Smooth muscle cell (in vitro differentiated cells): ENCODE results near the gene DLG2. TPM values are rescaled to one million over a fixed set of nuclear protein-coding genes. Genes with fewer than 3 reads are reported as not detected.

Source experiments
- DNase-seq: peaks from one replicate; lab custom pipeline; 2025; ENCODE audit not compliant: unreplicated experiment; lab: John Stamatoyannopoulos, UW
- H2AFZ ChIP-seq: fragments of 200-600 bp; sonication (generic); 2 replicates; pipeline ENCODE4 v1.6.0; 2016; ENCODE audit warnings: antibody characterized with exemption, low read depth, mild to moderate bottlenecking
- H3F3A ChIP-seq: fragments of 200-600 bp; sonication (generic); 2 replicates; pipeline ENCODE4 v1.6.0; 2017; ENCODE audit warnings: antibody characterized with exemption, low read depth
- H3K27ac ChIP-seq: fragments of 200-600 bp; sonication (generic); 2 replicates; pipeline ENCODE4 v1.5.1; 2016; ENCODE audit warnings: low read depth, mild to moderate bottlenecking
- H3K27me3 ChIP-seq: fragments of 200-600 bp; sonication (generic); 2 replicates; pipeline ENCODE4 v1.6.1; 2016; ENCODE audit warnings: low read depth, mild to moderate bottlenecking
- H3K36me3 ChIP-seq: fragments of 200-600 bp; sonication (generic); 2 replicates; pipeline ENCODE4 v1.5.1; 2016; ENCODE audit warnings: low read depth
- H3K4me1 ChIP-seq: fragments of 200-600 bp; sonication (generic); 2 replicates; pipeline ENCODE4 v1.5.1; 2016; ENCODE audit warnings: low read depth
- H3K4me2 ChIP-seq: fragments of 200-600 bp; sonication (generic); 2 replicates; pipeline ENCODE4 v1.6.0; 2016; ENCODE audit warnings: mild to moderate bottlenecking
- H3K4me3 ChIP-seq: fragments of 200-600 bp; sonication (generic); 2 replicates; pipeline ENCODE4 v1.5.1; 2016; ENCODE audit warnings: mild to moderate bottlenecking
- H3K79me2 ChIP-seq: fragments of 200-600 bp; sonication (generic); 2 replicates; pipeline ENCODE4 v1.6.0; 2016; ENCODE audit warnings: low read depth, mild to moderate bottlenecking
- H3K9ac ChIP-seq: fragments of 200-600 bp; sonication (generic); 2 replicates; pipeline ENCODE4 v1.6.0; 2016; ENCODE audit warnings: low read depth
- H3K9me3 ChIP-seq: fragments of 200-600 bp; sonication (generic); replicated peaks from 2 replicates; pipeline ENCODE4 v1.5.1; 2016; ENCODE audit warnings: low read depth
- H4K20me1 ChIP-seq: fragments of 200-600 bp; sonication (generic); 2 replicates; pipeline ENCODE4 v1.6.0; 2016; ENCODE audit warnings: low read depth
- CTCF ChIP-seq: fragments of 200-600 bp; sonication (generic); IDR thresholded peaks from 2 replicates; pipeline ENCODE4 v1.5.1; 2017; ENCODE audit warnings: borderline replicate concordance, mild to moderate bottlenecking, antibody characterized with exemption; ENCODE audit not compliant: insufficient read depth, poor library complexity, severe bottlenecking
- WGBS: methylation state at CpG from one replicate; pipeline ENCODE4 v1.1.7; 2016; ENCODE audit warnings: low lambda C conversion rate; 5-methylcytosine and 5-hydroxymethylcytosine counted together
- polyA plus RNA-seq: library from polyadenylated mRNA; unstranded; fragments of >200 nt; fragmentation: Nextera tagmentation; extraction: Ambion mirVana; gene quantifications from 2 replicates; pipeline ENCODE4 v1.2.1, GENCODE V29; 2016
- total RNA-seq: library from RNA; depleted of rRNA; stranded (reverse); fragments of >200 nt; gene quantifications from 2 replicates; pipeline ENCODE4 v1.2.3, GENCODE V29; 2014

Gene DLG2
- total and polyA plus RNA-seq, 2 experiments from 2014 or later: 0.74 to 1.1 TPM

GRCh38 chr11:83941050-83941449, 1686.1 kb downstream of the DLG2 start:
- no peak overlapping the region for H3K9ac ChIP-seq
- no peak for DNase-seq

GRCh38 chr11:83938148-83938547, 1689.0 kb downstream of the DLG2 start:
- no peak overlapping the region for H3K4me3 ChIP-seq
- no peaks in the 10 kb centered on the region for H3K36me3 ChIP-seq
- TF ChIP-seq CTCF: no peak
- H3K4me1 ChIP-seq: no peaks in the 10 kb centered on the region
- 67% methylated on average over 1 of the region's 1 CpG for WGBS
- H2AFZ ChIP-seq: no peak overlapping the region
- H3K27me3 ChIP-seq: no peaks in the 10 kb centered on the region
- H3K79me2 ChIP-seq: no peaks in the 10 kb centered on the region
- H3K27ac ChIP-seq: no peak overlapping the region
- no peak for DNase-seq
- peaks cover 4% of the 10 kb centered on the region for H3K9me3 ChIP-seq
- H3K4me2 ChIP-seq: no peak overlapping the region
- H3K9ac ChIP-seq: no peak overlapping the region
- no peaks in the 10 kb centered on the region for H3F3A ChIP-seq
- no peaks in the 10 kb centered on the region for H4K20me1 ChIP-seq

More at GRCh38 chr11:83941050-83941449, 1686.1 kb downstream of the DLG2 start:
- WGBS: 73% methylated on average over 1 of the region's 1 CpG
- Histone ChIP-seq H3K27ac (no peak overlapping the region), H3K4me2 (no peak overlapping the region), H3K4me1 (no peaks in the 10 kb centered on the region), H3K36me3 (no peaks in the 10 kb centered on the region), H2AFZ (no peak overlapping the region), H3K79me2 (no peaks in the 10 kb centered on the region), H3K9me3 (peaks cover 4% of the 10 kb centered on the region), H3F3A (no peaks in the 10 kb centered on the region), H4K20me1 (no peaks in the 10 kb centered on the region), H3K4me3 (no peak overlapping the region), H3K27me3 (no peaks in the 10 kb centered on the region)
- TF ChIP-seq CTCF: no peak

GRCh38 chr11:83933008-83933407, 1694.1 kb downstream of the DLG2 start:
- H3K4me3 ChIP-seq: no peak overlapping the region
- H4K20me1 ChIP-seq: no peaks in the 10 kb centered on the region
- no peaks in the 10 kb centered on the region for H3K9me3 ChIP-seq
- no peak overlapping the region for H2AFZ ChIP-seq
- no peak overlapping the region for H3K4me2 ChIP-seq
- H3K9ac ChIP-seq: no peak overlapping the region
- no peak for DNase-seq
- H3K27me3 ChIP-seq: no peaks in the 10 kb centered on the region
- H3F3A ChIP-seq: no peaks in the 10 kb centered on the region
- TF ChIP-seq CTCF: no peak
- H3K79me2 ChIP-seq: no peaks in the 10 kb centered on the region
- no peak overlapping the region for H3K27ac ChIP-seq
- WGBS: 93% methylated on average over 3 of the region's 3 CpGs
- H3K4me1 ChIP-seq: no peaks in the 10 kb centered on the region
- H3K36me3 ChIP-seq: no peaks in the 10 kb centered on the region

- no peaks in the 10 kb centered on the region for H3K4me1 ChIP-seq
- no peaks in the 10 kb centered on the region for H3F3A ChIP-seq
- H3K9ac ChIP-seq: no peak overlapping the region
- no peaks in the 10 kb centered on the region for H3K9me3 ChIP-seq
- H4K20me1 ChIP-seq: no peaks in the 10 kb centered on the region
- 92% methylated on average over 1 of the region's 1 CpG for whole genome bisulfite sequencing
- H3K27me3 ChIP-seq: no peaks in the 10 kb centered on the region
- H3K79me2 ChIP-seq: no peaks in the 10 kb centered on the region
- H3K4me3 ChIP-seq: no peak overlapping the region
- DNase-seq: no peak
- H2AFZ ChIP-seq: no peak overlapping the region
- no peak overlapping the region for H3K4me2 ChIP-seq
- TF ChIP-seq CTCF: no peak
- H3K27ac ChIP-seq: no peak overlapping the region
- no peaks in the 10 kb centered on the region for H3K36me3 ChIP-seq
These were observed 1699.7 kb downstream of the DLG2 start for GRCh38 chr11:83927422-83927821.
